ENCODE results near the gene EHD3.

Gene EHD3

GRCh38 chr2:31233741-31234682 is at the start of gene EHD3:
TSS of gene EHD3 (plus strand) at chr2:31234152. CDS start at chr2:31234622, 470 bp downstream.
- peak; percentile 65 for DNase-seq

- no peak for DNase-seq
Observed at GRCh38 chr2:31187166-31187565, 46.8 kb upstream of the EHD3 start.

GRCh38 chr2:31188131-31188530 is 45.8 kb upstream of the EHD3 start:
- DNase-seq = no peak

GRCh38 chr2:31189141-31189540 is 44.8 kb upstream of the EHD3 start:
- DNase-seq = no peak

DNA sequence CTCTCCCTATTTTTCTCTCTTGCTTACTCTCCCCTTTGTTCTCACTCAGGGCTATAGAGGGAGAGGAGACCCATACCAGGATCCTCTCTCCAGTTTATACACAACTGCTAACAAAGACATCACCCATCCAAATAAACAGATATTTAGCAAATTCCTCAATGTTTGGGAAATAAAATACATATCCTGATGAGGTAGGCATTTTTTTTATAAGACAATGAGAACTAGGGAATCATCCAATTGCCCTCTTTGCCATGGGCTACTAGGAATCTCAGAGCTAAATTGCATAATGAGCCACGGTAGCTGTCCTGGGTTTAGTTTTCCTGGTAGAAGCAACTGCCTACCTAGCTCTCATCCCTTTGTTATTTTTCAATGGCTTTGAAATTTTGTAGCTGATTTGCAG is 43.8 kb upstream of the EHD3 start:
- DNase-seq = no peak

GRCh38 chr2:31191931-31192330 is 42.0 kb upstream of the EHD3 start:
- no peak for DNase-seq

- no peak for DNase-seq
Observed at GRCh38 chr2:31192396-31192795, 41.6 kb upstream of the EHD3 start.

GRCh38 chr2:31192851-31193392 is 41.0 kb upstream of the EHD3 start:
- DNase-seq = no peak

- DNase-seq = no peak
Observed at GRCh38 chr2:31193806-31194205, 40.1 kb upstream of the EHD3 start.

GRCh38 chr2:31196622-31197021 is 37.3 kb upstream of the EHD3 start:
- DNase-seq = no peak

DNA sequence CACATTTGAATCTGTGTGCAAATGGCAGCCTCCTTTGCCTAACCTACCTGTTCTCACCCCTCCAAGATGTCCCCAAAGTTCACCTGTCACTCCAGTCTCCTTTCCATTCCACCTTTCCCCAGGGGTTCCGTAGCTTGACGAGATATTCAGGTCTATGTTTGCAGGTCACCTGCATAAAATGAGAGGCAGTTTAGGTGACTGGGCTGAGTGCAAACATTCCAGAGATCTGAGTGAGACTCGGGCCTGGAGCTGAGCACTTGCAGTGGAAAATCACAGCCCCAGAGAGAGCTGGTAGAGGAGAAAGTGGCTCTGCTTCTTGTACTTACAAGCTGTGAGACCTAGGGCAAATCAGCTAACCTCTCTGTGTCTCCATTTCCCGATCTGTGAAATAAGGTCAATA is 36.8 kb upstream of the EHD3 start:
- DNase-seq = no peak

DNA sequence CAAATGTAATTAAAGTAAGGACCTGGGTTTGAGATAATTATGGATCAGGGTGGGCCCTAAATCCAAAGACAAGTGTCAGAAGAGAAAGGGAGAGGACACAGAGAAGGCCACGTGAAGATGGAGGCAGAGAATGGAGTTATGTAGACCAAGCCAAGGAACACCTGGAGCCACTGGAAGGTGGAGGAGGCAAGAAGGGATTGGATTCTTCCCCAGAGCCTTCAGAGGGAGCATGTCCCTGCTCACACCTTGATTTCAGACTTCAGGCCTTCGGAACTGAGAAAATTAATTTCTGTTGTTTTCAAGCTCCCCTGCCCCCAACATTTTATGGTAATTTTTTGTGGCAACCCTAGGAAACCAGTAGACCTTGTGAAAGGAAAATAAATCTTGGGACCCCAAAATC is 36.3 kb upstream of the EHD3 start:
- no peak for DNase-seq

GRCh38 chr2:31199206-31199605 is 34.7 kb upstream of the EHD3 start:
- DNase-seq = no peak

GRCh38 chr2:31200972-31201371 is 33.0 kb upstream of the EHD3 start:
- DNase-seq = no peak

- no peak for DNase-seq
Observed at GRCh38 chr2:31202041-31202440, 31.9 kb upstream of the EHD3 start.

DNA sequence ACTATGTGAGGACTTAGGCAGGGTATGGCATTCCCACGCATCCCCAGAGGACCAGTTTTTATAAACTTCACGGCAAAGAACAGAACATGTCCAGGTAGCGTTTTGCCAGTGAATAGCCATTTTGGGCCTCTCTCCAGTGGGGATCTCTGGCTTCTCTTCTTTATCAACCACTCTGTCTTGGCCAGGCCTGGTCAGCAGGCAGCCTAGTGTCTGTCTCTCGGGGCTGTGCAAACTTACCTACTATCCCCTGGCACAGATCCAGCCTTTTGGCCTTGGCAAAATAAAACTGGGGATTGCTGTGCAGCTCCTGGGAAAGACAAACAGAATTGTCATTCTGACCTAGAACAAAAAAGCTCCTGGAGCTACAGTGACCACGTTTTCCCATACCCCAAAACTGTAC is 31.1 kb upstream of the EHD3 start:
- DNase-seq = no peak

DNA sequence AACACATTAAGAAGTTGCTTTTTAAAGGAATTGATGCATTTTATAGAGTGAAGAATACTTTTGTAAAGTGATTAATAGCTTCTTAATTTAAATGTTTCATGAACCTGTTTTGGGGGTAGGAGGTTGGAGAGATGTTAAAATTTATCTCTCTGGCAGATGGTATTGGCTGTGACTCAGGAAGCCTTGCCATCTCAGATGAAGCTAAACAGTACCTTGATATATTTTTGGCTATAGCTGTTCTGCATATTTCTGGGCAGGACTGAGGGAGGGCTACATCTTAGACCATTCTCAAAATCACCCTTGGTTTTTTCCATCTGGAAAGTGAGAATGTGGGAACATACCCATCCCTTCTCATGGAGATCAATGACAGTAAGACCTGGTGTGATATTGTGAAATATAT is 30.0 kb upstream of the EHD3 start:
- no peak for DNase-seq

DNA sequence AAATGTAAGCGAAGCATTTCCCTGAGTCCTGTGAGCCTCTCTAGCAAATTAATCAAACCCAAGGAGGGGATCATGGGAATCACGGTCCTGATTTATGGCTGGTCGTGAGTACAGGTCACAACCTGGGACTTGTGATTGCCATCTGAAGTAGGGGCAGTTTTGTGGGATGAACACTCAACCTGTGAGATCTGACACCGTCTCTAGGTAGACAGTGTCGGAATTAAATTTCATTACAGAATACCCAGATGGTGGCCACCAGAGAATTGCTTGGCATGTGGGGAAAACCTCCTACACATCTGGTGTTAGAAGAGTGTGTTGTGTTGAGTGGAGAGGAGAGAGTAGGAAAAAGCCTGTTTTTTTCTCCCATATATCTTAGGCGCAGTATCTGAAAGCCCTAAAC is 29.2 kb upstream of the EHD3 start:
- DNase-seq = no peak

- DNase-seq = no peak
Observed at GRCh38 chr2:31205186-31205585, 28.8 kb upstream of the EHD3 start.

- DNase-seq = no peak
Observed at GRCh38 chr2:31205613-31206012, 28.3 kb upstream of the EHD3 start.

DNA sequence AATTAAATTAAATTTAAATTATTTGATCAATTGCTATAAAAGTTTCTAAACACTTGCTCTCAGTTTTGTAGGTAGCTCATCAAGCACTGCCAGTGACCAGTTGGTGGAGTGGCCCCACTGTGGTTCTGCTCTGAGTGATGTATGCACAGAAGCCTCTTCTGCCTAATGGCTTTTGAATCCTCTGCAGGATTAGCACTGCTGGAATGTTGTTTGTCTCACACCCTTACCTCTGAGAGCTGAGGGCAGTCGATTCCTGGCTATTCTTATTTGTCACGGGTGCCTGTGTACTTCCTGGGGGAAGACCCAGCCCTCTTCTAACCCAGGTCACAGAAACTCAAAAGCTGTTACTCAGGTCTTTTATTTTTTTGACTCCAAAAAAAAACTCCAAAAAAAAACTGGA is 26.2 kb upstream of the EHD3 start:
- no peak for DNase-seq

- DNase-seq = no peak
Observed at GRCh38 chr2:31208240-31208639, 25.7 kb upstream of the EHD3 start.

DNA sequence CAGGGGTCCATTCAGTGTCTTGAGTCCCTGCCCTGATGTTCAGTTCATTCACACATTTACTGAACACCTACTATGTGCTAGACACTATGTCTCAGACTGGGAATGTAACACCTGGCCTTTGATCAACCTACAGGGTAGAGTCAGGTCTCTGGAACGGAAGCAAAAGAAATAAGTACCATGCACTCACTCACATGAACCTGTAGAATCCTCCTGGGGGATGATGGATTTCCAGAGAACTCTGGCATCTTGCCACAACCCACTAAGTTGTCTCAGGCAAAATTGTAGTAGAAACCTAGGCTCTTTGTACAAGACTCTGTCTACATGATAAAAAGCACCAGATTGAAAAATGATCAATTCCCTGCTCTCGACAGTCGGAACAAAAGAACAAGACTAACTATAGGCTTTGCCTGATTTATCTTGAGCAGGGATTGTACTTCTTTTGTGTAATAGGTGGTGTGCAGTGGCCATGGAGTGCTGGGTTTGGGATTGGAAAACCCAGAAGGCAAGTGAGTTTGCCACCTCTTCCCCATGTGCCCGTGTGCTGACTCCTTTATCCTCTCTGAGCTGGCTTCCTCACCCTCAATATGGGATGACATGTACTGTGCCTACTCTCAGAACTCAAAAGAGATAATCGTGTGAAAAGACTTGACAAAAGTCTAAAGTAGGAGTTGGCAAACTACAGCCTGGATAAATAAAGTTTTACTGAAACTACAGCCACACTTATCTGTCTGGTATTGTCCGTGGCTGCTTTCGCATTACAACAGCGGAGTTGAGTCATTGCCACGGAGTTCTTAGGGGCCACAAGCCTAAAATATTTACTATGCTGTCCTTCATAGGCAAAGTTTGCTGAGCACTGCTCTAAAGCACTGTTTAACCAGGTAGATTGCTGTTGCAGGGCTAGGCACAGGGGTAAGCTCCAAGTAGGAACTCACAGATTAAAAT is 21.0 kb upstream of the EHD3 start:
- no peak for DNase-seq

All from NCI-H2029 (cell line).